NOMO-1 treated with dmso at 0.1 percent for 144 hours (cell line): ENCODE results near the gene CA14.
"Not testable (repeated sequence)": the region's sequence is repeated elsewhere in the genome, so short reads cannot be mapped to it uniquely, and the experiment has no call there.

Source experiments
- DNase-seq: peaks from one replicate; lab custom pipeline; 2025; ENCODE audit not compliant: unreplicated experiment; lab: John Stamatoyannopoulos, UW

The CA14 gene

DNA sequence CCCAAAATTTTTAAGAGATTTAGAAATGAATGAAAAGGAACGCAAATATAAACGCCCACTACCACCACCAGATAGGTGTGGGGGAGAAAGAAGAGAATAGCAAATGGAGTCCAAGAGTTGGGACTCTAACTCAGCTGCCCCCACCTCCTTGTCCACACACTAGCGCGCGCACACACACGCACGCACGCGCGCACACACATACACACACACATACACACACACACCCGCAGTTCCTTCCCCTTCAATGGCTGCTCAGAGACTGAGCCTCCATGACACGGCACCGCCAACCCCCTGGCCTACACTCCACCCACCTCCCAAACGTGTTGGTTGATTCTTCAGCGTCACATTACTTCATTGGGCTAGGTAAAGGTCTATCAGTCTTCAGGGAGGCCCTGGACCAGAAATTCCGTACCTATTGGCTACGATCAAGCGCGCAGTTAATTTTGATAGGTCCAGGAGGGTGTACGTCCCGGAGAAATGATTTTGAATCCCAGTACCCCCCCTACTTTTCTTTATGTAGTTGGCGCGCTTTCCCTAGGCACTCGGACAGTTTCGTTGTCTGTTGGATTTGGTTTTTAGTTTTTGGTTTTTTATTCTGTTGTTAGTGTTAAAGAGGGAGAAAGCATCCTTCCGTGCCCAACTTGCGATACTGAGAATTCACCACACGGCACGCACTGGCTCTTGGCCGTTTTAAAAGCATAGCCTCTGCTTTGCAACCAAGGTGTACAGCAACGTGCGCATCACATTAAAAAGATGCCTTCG is 21.5 kb upstream of the CA14 start, which contains the start of gene ANP32E:
Gene ANP32E, minus strand, starts transcription at position 261 of the 762 bp plus-strand sequence. CDS start 326 bp downstream, outside the sequence.
- DNase-seq, result peak; percentile 98

DNA sequence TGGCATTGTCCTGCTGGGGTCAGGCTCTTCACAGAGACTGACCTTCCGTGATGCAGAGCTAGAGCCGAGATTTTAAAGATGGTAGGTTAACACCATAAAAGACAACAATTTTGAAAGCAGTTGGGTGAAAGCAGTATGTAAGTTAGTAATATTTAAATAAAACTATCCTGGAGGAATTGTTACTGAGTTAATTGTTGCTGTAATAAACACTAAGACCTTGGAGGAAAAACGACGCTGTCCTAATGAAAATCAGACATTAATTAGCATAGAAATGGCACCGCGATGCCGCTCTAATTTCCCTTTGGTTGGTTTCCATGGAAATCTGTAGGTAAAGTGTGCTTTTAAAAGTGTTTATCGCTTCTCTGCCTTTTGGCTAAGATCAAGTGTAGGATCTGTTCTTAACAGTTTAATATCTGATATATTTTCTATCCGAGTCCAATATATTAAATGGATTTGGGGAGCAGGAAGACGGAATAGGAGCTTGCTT is 20.9 kb upstream of the CA14 start:
- DNase-seq, result no peak

DNA sequence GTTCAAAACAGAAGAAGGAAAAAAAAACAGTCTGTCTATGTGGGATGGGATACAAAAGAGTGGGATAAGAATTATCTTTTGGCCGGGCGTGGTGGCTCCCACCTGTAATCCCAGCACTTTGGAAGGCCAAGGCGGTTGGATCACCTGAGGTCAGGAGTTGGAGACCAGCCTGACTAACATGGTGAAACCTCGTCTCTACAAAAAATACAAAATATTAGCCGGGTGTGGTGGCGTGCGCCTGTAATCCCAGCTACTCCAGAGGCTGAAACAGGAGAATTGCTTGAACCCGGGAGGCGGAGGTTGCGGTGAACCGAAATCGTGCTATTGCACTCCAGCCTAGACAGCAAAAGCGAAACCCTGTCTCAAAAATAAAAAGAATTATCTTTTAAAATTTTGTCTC is 20.4 kb upstream of the CA14 start:
- DNase-seq, result not testable (repeated sequence)

DNA sequence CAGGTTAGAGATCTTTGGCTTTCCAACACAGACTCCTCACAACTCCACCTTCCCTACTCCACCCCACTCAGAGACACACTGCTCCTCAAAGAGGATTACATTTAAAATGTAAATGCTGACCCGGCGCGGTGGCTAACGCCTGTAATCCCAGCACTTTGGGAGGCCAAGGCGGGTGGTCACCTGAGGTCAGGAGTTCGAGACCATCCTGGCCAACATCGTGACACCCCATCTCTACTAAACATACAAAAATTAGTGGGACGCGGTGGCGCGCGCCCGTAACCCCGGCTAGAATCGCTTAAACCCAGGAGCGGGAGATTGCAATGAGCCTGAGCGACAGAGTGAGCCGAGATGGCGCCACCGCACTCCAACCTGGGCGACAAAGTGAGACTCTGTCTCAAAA is 19.8 kb upstream of the CA14 start:
- no peak for DNase-seq

DNA sequence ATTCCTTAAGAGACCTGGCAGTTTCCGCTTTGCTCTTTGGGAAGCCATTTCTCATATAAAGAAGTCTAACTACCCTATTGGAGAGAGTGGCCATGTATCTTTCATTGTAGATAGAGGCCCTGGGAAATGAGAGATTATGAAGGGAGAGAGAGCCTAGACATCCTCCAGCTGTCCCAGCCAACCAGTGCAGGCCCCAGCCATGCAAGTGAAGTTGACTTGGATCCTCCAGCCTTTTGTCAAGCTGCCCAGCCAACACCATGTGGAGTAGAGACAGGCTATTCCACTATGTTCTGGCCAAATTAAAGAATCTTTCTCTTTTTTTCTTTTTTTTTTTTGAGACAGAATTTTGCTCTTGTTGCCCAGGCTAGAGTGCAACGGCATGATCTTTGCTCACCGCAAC is 14.6 kb upstream of the CA14 start:
- no peak for DNase-seq

DNA sequence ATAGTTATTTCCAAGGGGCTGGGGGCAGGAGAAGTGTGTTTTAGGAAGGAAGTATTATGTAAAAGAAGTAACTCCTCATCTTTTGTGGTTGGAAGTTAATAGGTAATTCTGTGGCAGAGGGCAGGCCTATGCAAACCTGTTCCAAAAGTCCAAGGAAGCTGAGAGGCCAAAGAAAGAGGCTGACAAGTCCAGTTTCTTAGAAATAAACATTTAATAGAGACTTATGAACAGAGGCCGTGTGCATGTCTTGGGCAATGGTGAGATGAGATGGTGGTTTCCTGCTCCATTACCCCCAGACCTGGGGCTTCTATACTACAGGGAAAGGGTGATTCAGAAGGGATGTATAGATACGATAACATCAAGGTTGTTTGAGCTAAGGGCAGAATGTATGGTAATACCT is 7.6 kb upstream of the CA14 start:
- no peak for DNase-seq

DNA sequence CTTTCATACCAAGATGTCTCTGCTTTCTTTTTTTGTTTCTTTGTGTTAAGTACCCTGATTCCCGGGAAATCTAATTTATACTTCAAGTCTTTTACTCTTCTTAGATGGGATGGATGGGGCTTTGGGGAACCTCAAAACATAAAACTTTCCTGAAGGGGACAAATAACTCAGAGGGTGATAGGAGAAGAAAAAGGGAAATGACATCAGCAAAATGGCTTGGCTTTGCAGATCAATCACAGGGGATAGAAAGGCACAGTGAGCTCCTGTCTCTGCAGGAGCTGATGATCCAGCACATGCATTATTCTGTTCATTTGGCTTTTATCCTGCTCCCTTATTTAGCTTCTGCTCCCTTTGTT is 1.4 kb upstream of the CA14 start:
- DNase-seq, result no peak

DNA sequence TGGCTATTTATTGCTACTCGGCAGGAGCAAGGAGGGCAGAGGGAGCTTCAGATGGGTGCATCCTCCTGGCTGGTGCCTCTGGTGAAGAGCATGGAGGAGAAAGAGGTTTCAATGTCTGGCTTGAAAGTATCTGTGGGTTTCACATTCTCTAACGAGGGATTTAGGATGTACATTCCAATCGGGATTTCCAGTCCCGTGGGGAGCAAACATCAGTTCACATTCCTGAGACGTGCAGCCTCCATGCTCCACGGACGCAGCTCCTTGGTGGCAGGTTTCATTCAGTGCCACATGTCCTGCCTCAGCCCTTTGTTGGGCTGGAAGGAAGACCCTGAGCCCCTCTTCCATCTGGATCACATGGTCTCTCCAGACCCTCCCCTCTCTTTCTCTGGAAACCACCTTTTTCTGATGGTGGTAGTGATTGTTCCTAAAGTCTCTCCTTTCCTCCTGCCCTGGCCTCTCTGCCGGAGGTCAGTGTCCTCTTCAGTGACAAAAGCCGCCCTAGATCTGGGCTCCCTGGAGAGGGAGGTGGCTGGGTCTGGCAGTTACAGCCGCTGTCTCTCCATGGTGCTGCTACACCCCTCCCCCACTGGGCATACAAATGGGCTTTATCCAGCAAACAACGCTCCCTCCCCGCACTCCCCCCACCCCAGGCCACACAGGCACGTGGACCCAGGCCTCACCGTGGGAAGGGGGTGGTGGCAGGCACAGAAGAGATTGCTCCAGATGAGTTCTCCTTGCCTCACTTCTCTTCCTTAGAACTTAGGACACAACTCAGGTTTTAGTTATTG is 826 bp upstream of the CA14 start:
- no peak for DNase-seq

DNA sequence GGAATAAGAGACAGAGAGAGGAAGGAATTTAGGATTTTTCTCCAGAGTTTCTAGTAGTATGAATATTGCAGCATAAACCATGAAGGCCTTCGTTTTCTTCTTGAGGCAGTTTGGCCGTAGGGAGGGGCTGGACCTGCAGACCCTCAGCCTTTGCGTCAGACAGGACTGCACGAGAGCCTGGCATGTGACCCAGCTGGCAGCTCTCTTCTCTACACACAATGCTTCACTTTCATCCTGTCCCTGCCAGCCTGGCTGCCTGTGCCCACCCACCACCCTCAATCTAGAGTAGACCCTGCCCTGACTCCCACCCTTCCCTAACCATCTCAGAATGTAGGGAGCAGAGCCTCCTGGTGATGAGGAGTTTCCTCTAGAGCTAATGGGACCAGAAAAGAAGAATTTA is 1.6 kb downstream of the CA14 start:
- no peak for DNase-seq

DNA sequence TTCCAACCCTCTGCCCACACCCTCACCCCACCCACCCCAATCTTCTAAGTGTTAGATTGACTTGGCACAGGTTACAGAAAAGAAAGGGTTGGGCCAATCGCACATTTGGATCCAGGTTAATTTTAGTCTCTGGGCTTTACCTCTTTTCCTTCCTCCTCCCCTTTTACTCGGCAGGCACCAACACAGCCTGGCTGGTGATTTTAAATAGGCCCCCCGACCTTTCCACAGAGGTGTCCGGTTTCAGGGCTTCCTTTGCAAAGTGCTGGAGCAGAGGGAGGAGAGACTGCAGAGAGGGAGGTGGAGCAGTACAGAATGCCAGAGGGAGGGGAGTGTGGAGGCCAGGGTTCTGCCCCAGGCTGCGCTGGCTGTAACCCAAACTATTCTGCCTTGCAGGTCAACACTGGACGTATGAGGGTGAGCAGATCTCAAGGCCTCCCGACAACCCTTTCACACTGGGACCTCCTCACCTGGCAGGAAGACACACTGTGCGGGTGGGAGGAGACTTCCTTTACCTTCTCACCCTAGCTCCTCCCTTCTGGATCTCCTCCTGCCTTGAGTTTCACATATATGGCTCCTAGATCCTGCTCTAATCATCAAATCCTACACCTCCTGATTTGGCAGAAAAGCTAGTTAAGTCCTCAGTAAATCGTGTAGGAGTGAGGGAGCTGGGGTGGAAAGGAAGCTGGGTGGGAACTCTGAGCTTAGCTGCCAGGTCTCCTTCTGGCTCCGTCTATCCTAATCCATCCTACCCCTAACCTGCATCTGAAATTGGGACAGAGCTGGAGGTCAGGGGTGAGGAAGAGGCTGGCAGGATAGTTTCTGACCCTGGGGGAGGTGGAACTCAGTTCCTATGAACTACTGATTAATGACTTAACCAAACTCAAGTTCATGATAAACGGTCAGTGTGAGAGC is 2.4 kb downstream of the CA14 start:
- DNase-seq, result no peak

DNA sequence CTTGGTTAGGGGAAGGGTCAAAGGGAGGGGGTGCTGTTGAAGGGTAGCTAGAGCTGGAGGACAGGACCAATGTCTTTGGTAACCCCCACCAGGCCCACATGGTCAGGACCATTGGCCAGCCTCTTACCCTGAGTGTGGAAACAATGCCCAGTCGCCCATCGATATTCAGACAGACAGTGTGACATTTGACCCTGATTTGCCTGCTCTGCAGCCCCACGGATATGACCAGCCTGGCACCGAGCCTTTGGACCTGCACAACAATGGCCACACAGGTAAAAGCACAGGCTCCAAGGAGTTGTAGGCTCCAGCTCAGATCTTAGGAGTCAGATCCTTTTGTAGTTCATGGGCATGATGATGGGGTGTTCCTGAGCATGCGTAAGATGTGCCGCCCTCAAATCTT is 3.8 kb downstream of the CA14 start:
- DNase-seq, result no peak

DNA sequence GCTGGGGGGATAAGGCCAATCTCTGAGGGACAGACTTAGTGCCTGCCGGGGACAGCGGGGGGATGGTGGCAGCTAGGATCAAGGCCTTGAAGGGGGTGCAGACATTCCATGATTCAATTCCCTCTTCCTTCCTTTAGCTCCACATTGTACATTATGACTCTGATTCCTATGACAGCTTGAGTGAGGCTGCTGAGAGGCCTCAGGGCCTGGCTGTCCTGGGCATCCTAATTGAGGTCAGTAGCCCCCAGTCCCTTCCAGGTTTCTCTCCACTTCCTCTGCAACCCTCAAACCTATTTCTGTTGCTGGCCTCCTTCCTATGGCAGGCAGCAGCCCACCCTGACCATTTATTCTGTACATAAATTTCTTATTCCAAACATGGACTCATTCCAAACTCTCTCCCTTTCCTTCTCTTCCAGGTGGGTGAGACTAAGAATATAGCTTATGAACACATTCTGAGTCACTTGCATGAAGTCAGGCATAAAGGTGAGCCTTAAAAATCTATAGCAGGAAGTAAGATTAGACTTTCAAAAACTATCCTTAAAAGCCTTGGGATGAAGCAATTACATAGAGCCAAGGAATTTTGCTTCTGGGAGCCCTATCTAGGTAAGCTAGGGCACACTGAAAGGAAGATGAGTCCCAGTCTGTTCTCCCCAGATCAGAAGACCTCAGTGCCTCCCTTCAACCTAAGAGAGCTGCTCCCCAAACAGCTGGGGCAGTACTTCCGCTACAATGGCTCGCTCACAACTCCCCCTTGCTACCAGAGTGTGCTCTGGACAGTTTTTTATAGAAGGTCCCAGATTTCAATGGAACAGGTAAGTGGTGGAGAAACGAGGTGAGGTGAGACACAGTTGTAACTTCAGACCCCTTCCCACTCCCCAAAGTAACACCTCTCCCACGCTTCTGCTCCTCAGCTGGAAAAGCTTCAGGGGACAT is 5.1 kb downstream of the CA14 start:
- DNase-seq, result no peak

DNA sequence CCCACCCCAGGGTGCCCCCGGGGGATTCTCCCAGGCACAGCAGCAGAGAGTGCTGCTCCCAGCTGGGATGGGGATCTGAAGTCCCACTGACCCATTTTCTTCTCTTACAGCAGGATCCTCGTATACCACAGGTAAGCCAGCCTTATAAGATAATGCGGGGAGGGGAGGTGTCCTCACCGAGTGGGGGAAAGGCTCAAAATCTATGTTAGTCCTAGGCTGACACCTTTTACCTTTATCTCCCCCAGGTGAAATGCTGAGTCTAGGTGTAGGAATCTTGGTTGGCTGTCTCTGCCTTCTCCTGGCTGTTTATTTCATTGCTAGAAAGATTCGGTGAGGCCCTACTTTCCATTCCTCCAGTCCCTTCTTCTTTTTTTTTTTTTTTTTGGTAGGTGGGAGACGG is 6.0 kb downstream of the CA14 start:
- no peak for DNase-seq

DNA sequence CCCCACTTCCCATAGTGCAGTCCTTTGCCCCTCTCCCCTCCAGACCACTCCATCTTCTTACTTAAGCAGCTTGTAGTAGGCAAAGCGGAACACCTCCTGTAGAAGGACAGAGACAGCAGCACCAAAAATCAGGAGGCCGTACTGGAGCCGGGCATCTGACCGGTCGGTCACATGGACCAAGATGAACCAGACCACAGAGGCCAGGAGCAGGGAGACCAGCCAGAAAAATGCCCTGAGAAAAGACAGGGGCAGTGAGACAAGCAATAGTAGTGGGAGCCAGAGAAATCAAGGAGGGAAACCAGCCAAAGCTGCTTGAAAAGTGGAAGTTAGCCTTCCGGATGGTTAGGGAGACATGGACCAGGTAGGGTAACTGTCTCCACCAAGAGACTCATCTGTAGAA is 10.3 kb downstream of the CA14 start:
- no peak for DNase-seq

DNA sequence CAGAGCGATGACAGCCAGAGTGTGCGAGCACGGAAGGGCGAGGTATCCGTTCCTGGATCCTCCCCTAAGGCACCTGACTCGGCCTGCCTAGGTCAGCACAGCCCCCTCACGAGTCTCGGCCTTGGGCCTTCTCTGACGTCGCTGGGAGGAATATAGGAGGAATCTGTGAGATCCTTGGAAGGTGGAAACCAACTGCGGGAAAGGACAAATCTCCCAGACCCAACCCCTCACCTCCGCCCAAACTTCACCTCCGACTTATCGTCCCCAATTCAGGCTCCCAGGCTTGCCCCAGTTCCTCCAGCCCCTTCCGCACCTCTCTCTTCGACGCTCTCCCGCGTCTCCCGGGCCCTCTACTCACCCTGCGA is 10.7 kb downstream of the CA14 start:
- DNase-seq, result no peak

DNA sequence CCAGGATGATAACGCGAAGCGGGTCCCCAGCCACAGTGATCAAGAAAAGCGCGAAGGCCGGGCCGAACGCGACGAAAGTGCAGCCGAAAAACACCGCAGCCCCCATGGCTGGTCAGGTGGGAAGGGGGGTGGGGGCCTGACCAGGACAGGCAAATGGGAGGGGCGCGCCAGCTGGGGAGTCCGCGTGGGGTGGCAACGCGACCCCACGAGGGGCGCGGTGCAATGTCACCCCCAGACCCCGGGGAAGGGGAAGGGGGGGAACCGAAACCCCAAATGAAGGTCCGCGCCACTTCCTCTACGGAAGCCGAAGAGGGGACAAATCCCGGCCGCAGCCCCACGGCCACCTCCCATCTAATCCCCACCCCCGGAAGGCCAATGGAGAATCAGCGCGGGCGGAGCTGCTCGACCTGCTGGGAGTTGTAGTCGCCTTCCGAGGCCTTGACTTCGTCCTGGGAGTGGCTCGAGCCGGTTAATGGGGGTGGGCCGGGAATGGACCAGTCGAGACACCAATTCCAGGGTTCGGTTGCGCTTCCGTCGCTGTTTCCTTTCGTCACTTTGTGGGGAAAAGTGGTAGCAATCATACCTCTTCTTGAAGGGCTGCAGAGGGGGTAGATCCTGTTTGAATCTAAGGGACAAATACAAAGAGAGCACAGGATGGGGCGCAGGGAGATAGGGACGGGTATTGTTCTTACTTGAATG is 11.3 kb downstream of the CA14 start, which contains the start of gene APH1A:
Gene APH1A, minus strand, starts transcription at position 312 of the 699 bp plus-strand sequence. Its CDS starts 206 bp downstream, at position 106.
- peak; percentile 98 for DNase-seq

DNA sequence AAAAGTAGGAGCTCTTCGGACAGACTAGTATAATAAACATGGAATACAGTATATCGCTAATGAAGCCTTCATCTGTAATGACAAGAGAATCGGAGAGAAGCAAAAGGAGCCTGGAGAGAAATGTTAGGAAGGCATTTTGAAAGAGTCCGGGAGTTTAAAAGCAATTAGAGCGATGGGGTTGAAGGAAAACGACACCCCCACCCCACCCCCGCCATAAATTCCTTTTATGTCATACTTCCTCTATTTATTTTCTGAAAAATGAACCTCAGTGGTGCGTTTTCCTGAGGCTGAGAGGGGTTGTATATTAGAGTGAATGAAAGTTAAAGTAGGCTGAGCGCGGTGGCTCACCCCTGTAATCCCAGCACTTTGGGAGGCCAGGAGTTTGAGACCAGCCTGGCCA is 11.9 kb downstream of the CA14 start:
- DNase-seq, result no peak

DNA sequence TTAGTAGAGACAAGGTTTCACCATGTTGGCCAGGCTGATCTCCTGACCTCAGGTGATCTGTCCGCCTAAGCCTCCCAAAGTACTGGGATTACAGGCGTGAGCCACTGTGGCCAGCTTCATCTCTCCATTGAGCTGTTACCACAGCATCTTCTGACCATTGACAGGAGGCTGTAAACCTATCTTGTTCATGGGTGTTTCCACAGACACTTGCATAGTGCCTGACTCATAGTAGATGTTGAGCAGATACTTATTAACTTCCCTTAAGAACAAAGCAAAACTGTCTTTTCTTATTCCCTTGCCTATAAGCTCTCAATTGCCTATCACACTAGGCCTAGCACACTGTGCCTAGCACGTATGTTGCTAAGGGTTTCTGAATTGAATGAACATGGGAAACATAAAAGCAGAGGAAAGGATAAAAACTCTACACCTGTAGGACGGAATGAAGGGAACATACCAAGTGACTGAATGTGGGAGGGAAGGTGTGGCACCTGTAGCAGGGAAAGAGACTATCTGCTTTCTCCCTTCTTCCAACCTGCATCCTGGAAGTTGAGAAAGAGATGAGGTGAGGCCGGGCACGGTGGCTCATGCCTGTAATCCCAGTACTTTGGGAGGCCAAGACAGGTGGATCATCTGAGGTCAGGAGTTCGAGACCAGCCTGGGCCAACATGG is 13.9 kb downstream of the CA14 start:
- DNase-seq, result no peak

DNA sequence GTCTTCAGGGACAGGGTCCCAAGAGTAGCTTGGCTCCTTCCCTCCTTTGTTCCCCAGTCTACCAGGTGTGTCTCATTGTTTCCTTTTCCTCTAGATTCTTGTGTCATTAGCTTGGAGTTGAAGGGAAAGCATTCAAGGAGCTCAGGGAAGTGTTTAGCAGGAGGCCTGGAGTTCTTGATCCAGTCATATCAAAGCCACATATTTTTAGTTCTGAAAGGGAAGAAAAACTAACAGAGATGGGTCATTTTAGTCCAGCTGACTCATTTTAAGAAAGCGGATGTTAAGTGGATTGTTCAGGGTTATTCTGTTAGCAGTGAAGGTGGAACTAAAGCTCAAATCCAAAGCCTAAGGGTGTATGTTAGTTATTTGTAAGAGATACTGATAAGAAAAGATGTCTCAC is 15.7 kb downstream of the CA14 start:
- DNase-seq, result no peak
